ENCODE measurements around the gene PARG.
A peak's percentile ranks its signal among the peaks of the same experiment; 100 is the strongest.
"Not testable (repeated sequence)": the region's sequence is repeated elsewhere in the genome, so short reads cannot be mapped to it uniquely, and the experiment has no call there.

Gene PARG

GRCh38 chr10:49903829-49904228 is 38.0 kb downstream of the PARG start:
- not testable (repeated sequence) for DNase-seq (ENCODE audit: low spot score)

GRCh38 chr10:49900406-49900805 is 41.4 kb downstream of the PARG start:
- DNase-seq (ENCODE audit: low spot score), result not testable (repeated sequence)

GRCh38 chr10:49899999-49900398 is 41.8 kb downstream of the PARG start:
- not testable (repeated sequence) for DNase-seq (ENCODE audit: low spot score)

- DNase-seq (ENCODE audit: low spot score), result not testable (repeated sequence)
Measured at GRCh38 chr10:49890025-49890424, 51.8 kb downstream of the PARG start.

GRCh38 chr10:49884739-49885331 is 57.0 kb downstream of the PARG start:
- DNase-seq (ENCODE audit: low spot score), result not testable (repeated sequence)

- DNase-seq (ENCODE audit: low spot score), result not testable (repeated sequence)
Measured at GRCh38 chr10:49883852-49884251, 58.0 kb downstream of the PARG start.

- DNase-seq (ENCODE audit: low spot score), result not testable (repeated sequence)
Measured at GRCh38 chr10:49882327-49882726, 59.5 kb downstream of the PARG start.

GRCh38 chr10:49872740-49873139 is 69.1 kb downstream of the PARG start:
- not testable (repeated sequence) for DNase-seq (ENCODE audit: low spot score)

- DNase-seq (ENCODE audit: low spot score), result not testable (repeated sequence)
Measured at GRCh38 chr10:49871462-49871861, 70.4 kb downstream of the PARG start.

- DNase-seq (ENCODE audit: low spot score), result not testable (repeated sequence)
Measured at GRCh38 chr10:49859933-49860332, 81.9 kb downstream of the PARG start.

GRCh38 chr10:49858697-49859382 is 83.0 kb downstream of the PARG start:
- DNase-seq (ENCODE audit: low spot score), result not testable (repeated sequence)

GRCh38 chr10:49849520-49849919 is 92.3 kb downstream of the PARG start:
- not testable (repeated sequence) for DNase-seq (ENCODE audit: low spot score)

- DNase-seq (ENCODE audit: low spot score), result peak; percentile 52
Measured at GRCh38 chr10:49844775-49845595, 96.8 kb downstream of the PARG start.

GRCh38 chr10:49842333-49842628 is 99.5 kb downstream of the PARG start:
- DNase-seq (ENCODE audit: low spot score), result not testable (repeated sequence)

GRCh38 chr10:49841615-49842332 is 100.1 kb downstream of the PARG start:
- no peak for DNase-seq (ENCODE audit: low spot score)

GRCh38 chr10:49837685-49838084 is 104.1 kb downstream of the PARG start:
- DNase-seq (ENCODE audit: low spot score), result no peak

GRCh38 chr10:49837051-49837478 is 104.8 kb downstream of the PARG start:
- DNase-seq (ENCODE audit: low spot score), result peak; percentile 23

- DNase-seq (ENCODE audit: low spot score), result no peak
Measured at GRCh38 chr10:49834976-49835375, 106.9 kb downstream of the PARG start.

- DNase-seq (ENCODE audit: low spot score), result no peak
Measured at GRCh38 chr10:49834201-49834600, 107.6 kb downstream of the PARG start.

GRCh38 chr10:49833168-49833567 is 108.7 kb downstream of the PARG start:
- no peak for DNase-seq (ENCODE audit: low spot score)

- no peak for DNase-seq (ENCODE audit: low spot score)
Measured at GRCh38 chr10:49831352-49832035, 110.3 kb downstream of the PARG start.

- DNase-seq (ENCODE audit: low spot score), result no peak
Measured at GRCh38 chr10:49830846-49831245, 111.0 kb downstream of the PARG start.

Measured in LoVo (cell line).